ENCODE data around the gene TSPAN5. TPM values are rescaled to one million over a fixed set of nuclear protein-coding genes. Genes with fewer than 3 reads are reported as not detected.

Gene TSPAN5
- total and polyA plus RNA-seq, 2 of the 4 experiments (the other 2 are of a cell fraction): 64.8 to 79.6 TPM

DNA sequence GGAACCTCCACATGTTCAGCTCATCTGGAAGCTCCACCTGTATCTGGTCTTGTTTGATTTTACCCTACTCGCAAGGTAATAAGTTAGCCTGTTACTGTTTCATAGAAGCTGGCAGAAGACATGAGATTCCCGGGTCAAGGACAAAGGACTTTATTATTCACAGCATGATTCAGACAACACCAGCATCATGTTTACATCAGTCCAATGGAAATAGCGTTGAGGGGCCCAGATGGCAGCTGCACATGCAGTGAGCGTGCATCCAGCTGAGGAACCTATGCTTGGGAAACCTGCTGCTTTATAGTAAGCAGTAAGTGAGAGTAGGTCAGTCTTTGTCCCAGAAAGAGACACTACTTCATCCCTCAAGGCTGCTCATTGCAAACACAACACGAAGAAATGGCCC, 19.8 kb downstream of the TSPAN5 start:
- BruUV-seq (replicated peaks): no TSS peak
- no peak overlapping the region for H2BK5ac ChIP-seq (ENCODE audit: low read depth, low read length, poor library complexity, severe bottlenecking)
- CTCF ChIA-PET: no interaction called here
- H3K18ac ChIP-seq (ENCODE audit: low read depth, low read length): no peak overlapping the region
- peaks cover 13% of the 10 kb centered on the region for H3K4me1 ChIP-seq (ENCODE audit: control insufficient read depth, insufficient read depth, low read length)
- no peak overlapping the region for H2BK120ac ChIP-seq (ENCODE audit: low read depth, low read length)
- no peak overlapping the region for H3K4me2 ChIP-seq (ENCODE audit: low read depth, low read length)
- peak overlapping the region; percentile 1; the same call in 1 of the 2 replicates for H3K14ac ChIP-seq (replicated peaks; ENCODE audit: low read depth, low read length)
- H2AFZ ChIP-seq (replicated peaks; ENCODE audit: low read length, poor library complexity): no peak overlapping the region
- no peaks in the 10 kb centered on the region for H3K27me3 ChIP-seq (ENCODE audit: control insufficient read depth, insufficient read depth, low read length)
- POLR2A ChIA-PET (ENCODE audit: unreplicated experiment): no interaction called here
- DNase-seq (peak; percentile 86), ATAC-seq (ENCODE audit: low read depth) (no peak)
- no peak overlapping the region for H3K4me3 ChIP-seq (ENCODE audit: insufficient read depth, low read depth, low read length)
- dilution Hi-C loops (cut with HindIII; ENCODE audit: low sequenced_read_pairs, unreplicated experiment) (no loop called here), in situ Hi-C loops (cut with MboI; ENCODE audit: low sequenced_read_pairs) (no loop called here), intact Hi-C loops (cut with micrococcal nuclease) (no loop called here)
- peak overlapping the region; percentile 65; the same call in 1 of the 2 replicates for H3K23ac ChIP-seq (ENCODE audit: low read depth, low read length)
- H4K91ac ChIP-seq (ENCODE audit: insufficient read depth, low read depth, low read length): no peak overlapping the region
- H4K5ac ChIP-seq (ENCODE audit: low read depth, low read length): no peak overlapping the region; the same call in 1 of the 2 replicates
- no peak overlapping the region for H3K56ac ChIP-seq (ENCODE audit: extremely low read depth, insufficient read depth, low read length)
- no peak overlapping the region for H4K8ac ChIP-seq (ENCODE audit: low read depth in 2 of 2, low read length in 2 of 2)
- H2AK9ac ChIP-seq (replicated peaks; ENCODE audit: low read depth, low read length, poor library complexity): no peak overlapping the region
- TF ChIP-seq CEBPB (IDR thresholded peaks at IDR 0.05; ENCODE audit: low read depth, low read length) (no peak), FOS (IDR thresholded peaks at IDR 0.05; ENCODE audit: low read depth, low read length) (0 out of 2 replicates have a peak, but pooled peaks have one; percentile 9), BHLHE40 (IDR thresholded peaks at IDR 0.05; ENCODE audit: low read depth, low read length) (peak; percentile 72), NFE2L2 (IDR thresholded peaks at IDR 0.05; ENCODE audit: low read depth, low read length) (no peak), MXI1 (IDR thresholded peaks at IDR 0.05; ENCODE audit: borderline replicate concordance, low read depth, low read length) (no peak)
- no peaks in the 10 kb centered on the region for H3K9me3 ChIP-seq (ENCODE audit: control insufficient read depth, insufficient read depth, low read length)
- peaks cover 4% of the 10 kb centered on the region; the same call in 1 of the 2 replicates for H3K36me3 ChIP-seq (ENCODE audit: control insufficient read depth, insufficient read depth, low read length)
- H3K9ac ChIP-seq (ENCODE audit: low read depth, low read length): no peak overlapping the region
- H3K79me1 ChIP-seq (ENCODE audit: low read depth in 1 of 2, low read length in 2 of 2): peaks cover 36 to 71% of the 10 kb centered on the region in 2 experiments
- 100% methylated on average over 1 of the region's 5 CpGs; no CpG with 5 or more reads in 1 of the 2 experiments for WGBS, 2 experiments (ENCODE audit: extremely low coverage in 2 of 2, insufficient read length in 1 of 2)
- H2AK5ac ChIP-seq (ENCODE audit: low read depth, low read length): 0 out of 2 replicates have a peak overlapping the region, but pooled peaks have one; percentile 18
- H3K4ac ChIP-seq (ENCODE audit: low read depth, low read length): 0 out of 2 replicates have a peak overlapping the region, but pooled peaks have one; percentile 8
- H2BK15ac ChIP-seq (ENCODE audit: low read depth, low read length): no peak overlapping the region
- H3K9me1 ChIP-seq (ENCODE audit: insufficient read depth, low read length): peaks cover 12% of the 10 kb centered on the region
- no peak overlapping the region for H3K27ac ChIP-seq (ENCODE audit: insufficient read depth, low read length)
- peaks cover 19% of the 10 kb centered on the region; the same call in 1 of the 2 replicates for H4K20me1 ChIP-seq (ENCODE audit: insufficient read depth, low read length)
- H2BK20ac ChIP-seq (ENCODE audit: low read depth, low read length): no peak overlapping the region

All from IMR-90 (cell line).